ENCODE results near the gene CDC5L.

- TF ChIP-seq, protein P1, sequence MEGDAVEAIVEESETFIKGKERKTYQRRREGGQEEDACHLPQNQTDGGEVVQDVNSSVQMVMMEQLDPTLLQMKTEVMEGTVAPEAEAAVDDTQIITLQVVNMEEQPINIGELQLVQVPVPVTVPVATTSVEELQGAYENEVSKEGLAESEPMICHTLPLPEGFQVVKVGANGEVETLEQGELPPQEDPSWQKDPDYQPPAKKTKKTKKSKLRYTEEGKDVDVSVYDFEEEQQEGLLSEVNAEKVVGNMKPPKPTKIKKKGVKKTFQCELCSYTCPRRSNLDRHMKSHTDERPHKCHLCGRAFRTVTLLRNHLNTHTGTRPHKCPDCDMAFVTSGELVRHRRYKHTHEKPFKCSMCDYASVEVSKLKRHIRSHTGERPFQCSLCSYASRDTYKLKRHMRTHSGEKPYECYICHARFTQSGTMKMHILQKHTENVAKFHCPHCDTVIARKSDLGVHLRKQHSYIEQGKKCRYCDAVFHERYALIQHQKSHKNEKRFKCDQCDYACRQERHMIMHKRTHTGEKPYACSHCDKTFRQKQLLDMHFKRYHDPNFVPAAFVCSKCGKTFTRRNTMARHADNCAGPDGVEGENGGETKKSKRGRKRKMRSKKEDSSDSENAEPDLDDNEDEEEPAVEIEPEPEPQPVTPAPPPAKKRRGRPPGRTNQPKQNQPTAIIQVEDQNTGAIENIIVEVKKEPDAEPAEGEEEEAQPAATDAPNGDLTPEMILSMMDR (IDR thresholded peaks at IDR 0.05) = no peak
- no peak for TF ChIP-seq ZFX (IDR thresholded peaks at IDR 0.05; ENCODE audit: borderline replicate concordance)
Measured at GRCh38 chr6:44377484-44377883, 10.0 kb upstream of the CDC5L start.
